ENCODE data around the gene HNRNPAB.
"Not testable (repeated sequence)": the region's sequence is repeated elsewhere in the genome, so short reads cannot be mapped to it uniquely, and the experiment has no call there.

Gene HNRNPAB

DNA sequence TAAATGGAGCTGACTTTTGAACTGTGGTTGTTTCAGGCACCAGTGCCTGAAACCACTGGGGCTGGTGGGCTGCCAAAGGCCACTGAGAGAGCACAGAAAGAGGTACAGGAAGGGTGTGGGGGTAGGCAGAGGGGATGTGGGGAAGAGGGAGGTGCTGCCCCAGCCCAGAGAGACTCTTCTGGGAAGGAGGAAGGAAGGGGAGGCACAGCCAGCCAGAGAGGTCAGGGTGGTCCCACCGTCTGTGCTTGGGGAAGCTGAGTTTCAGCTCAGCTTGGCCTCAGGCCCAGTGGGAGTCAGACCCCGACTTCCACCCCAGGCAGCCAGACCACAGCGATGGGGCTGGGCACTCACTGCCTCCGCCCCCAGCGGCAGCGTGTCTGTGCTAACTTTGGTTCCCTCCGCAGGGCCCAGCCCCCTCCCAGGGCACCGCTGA is 36.9 kb downstream of the HNRNPAB start:
- in situ Hi-C loops (cut with HindIII; ENCODE audit: low sequenced_read_pairs), result no loop called here

DNA sequence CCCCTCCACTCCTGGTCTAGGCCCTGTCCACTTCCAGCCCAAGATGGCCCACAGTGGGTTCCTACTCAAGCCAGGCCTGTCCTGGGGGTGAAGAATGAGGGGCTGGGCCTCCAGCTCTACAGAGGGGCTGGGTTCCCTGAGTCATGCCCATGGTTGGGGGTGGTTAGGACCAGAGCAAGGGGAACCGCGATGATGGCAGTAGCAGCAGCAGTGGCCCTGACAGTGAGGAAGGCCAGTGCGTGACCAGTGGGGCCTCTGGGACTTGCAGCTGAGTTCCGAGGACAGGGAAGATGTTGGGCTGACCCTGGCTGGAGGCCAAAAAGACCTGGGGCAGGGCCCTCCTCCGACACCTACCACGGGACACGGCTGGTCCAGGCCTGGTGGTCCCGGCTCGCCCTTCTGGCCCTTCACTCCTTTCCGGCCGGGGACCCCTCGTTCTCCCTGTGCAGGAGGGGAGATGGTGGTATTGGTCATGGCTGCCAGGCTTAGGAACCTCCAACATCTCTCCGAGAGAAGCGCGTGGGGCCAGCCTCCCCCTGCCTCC is 37.4 kb downstream of the HNRNPAB start:
- in situ Hi-C loops (cut with HindIII; ENCODE audit: low sequenced_read_pairs), result no loop called here

DNA sequence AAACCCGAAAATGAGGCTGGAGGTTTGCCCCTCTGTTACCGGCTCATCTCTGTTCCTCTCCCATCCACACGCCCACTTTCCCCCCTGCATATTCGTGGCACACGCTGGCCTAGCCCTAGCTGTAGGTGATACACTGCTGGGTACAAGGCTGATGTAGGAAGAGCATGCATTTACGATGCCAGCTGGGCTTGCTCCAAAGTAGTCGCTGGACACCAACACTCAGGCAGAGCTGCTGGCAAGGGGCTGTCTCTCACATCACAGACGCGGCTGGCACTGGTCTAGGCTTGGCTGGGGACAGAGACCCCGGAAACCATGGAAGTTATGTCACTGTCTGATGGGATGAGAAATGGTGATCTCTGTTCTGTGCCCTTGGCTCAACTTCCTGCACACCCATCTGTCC is 38.1 kb downstream of the HNRNPAB start:
- in situ Hi-C loops (cut with HindIII; ENCODE audit: low sequenced_read_pairs), result no loop called here

DNA sequence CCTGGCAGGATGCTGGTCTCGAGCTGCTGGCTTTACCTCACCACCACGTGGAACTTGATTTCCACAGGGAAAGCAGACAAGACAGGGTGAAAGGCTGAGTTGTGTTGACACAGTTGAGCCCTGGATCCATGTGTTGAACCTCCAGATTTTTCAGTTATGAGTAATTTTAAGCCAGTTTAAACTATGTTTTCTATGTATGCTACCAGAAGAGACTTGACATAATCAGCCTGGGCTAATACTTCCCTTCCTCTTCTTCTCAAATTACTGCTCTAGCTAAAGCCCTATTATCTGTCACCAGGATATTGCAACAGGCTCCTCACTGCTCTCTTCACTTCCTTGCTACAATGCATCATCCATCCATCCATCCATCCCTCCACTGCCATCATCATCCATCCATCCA is 40.2 kb downstream of the HNRNPAB start:
- in situ Hi-C loops (cut with HindIII; ENCODE audit: low sequenced_read_pairs), result no loop called here

DNA sequence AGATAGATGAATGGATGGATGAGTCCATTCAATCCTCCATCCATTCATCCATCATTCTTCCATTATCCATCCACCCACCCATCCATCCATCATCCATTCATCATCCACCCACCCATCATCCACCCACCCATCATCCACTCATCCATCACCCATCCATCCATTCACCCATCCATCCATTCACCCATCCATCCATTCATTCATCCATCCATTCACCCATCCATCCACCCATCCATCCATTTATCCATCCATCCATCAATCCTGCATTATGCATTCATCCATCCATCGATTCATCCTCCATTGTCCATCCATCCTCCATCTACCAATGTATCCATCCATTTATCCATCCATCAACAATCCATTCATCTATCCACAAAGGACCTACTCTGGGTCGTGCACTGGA is 41.1 kb downstream of the HNRNPAB start:
- in situ Hi-C loops (cut with HindIII; ENCODE audit: low sequenced_read_pairs), result no loop called here

DNA sequence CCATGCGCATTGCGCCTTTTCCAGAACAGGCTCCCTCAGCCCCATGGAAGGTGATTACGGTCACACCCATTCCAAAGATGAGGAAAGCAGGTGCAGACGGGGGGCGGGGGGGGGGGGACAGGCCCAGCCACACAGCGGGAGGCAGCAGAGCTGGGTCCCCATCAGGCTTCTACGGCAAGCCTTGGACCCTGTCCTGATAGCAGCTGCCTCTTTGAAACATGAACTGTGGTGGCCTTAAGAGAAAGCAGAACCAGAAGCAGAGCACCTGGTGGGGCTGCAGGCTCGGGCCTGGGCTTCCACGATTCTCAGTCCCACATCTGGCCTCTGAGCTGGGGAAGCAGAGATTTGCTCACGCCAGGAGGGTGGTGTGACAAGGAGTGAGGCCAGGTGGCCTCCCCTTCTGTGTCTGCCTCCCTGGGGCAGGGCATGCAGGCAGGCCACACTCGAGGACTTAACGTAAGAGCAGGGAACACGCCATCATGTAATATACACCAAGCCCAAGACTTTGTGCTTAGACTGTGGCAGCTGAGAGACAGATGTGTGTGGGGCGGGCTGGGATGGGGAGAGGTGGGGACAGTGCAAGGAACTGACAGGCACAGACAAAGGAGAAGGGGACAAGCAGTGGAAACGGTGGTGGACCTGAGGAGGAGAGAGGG is 42.4 kb downstream of the HNRNPAB start:
- in situ Hi-C loops (cut with HindIII; ENCODE audit: low sequenced_read_pairs), result no loop called here

DNA sequence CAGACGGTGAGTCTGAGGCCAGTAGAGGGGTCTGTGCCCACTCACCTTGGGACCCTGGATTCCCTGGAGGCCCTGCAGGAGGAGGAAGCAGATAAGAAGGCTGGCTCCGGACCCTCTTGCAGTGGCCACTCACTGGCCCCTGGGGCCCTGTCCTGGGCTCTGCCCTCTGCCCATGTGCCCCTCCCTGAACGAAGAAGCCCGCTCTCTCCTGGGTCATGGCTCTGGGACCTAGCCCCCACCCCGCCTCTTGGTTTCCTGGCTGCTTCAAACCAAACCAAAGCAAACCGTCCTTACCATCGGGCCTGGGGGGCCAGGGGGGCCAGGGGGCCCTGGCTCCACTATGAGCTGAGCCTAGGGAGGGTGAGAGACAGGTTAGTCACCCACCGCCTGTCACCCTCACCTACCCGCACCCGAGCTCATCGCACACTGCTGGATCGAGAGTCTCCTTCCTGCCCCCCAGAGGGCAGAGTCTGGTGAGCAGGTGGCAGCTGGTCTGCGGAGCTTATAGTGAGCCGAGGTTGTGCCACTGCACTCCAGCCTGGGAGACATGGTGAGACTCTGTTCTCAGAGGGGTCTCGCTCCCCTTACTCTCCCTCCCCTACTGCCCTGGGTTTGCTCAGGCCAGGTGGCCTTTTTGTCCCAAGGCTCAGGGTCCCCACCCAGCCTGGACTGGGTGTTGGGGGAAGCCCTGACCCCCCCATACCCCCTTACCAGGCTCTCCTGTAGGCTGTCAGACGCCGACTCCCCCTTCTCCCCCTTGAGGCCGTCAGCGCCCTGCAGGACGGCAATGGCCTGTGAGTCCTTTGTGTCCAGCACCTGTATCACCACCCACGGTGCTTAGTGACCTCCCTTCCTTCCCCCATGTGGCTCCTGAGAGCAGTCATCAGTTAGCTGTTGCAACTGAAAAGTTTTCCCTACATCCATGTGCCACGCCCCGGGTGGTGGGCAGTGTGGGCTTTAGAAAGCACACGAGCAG is 43.4 kb downstream of the HNRNPAB start:
- in situ Hi-C loops (cut with HindIII; ENCODE audit: low sequenced_read_pairs), result no loop called here

DNA sequence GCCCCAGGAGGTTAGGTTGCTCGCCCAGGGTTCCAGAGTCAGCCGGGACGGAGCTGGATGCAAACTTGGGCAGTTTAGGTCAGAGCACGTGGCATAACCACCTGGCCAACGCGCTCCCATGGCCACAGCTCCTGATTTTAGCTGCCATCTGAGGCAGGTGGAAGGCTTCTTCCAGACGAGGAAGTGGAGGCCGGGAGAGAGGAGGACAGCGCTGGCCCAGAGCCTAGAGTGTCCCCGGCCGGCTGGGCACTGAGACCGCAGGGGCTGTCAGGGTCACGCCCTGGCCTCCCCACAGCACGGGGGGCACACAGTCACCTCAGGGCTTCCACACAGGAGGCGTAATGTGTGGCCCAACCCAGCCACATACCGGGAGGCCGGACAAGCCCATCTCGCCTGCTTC is 44.4 kb downstream of the HNRNPAB start:
- in situ Hi-C loops (cut with HindIII; ENCODE audit: low sequenced_read_pairs), result no loop called here

DNA sequence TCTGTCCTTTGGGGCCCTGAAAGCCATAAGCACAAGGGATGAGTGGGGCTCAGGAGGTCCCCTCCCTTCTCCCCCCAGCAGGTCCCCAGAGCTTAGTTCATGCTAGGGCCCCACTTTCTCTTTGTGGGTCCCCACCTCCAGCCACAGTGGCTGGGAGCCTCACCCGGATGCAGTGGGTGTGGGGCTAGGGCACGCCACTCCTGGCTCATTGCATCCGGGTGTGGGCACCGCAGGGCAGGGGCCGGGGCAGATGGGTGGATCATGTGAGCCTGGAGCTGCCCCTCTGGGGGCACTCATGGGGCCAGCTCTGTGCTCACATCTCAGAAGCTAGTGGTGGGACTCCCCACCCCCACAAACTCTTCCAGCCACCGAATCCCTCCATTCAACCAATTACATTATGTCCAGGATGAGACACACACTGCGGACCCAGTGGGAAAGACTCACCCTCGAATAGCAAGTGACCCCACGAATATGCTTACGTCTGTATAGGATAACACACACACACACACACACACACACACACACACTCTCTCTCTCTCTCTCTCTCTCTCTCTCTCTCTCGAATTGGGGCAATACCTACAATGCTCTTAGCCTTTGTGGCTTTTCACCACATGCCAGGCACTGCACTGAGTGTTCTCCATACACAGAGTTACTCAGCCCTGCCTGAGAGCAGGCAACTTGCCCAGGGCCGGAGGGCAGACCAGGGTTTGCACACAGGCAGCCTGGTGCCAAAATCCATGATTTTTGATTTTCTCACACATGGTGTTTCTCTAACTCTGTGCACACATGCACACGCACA is 45.1 kb downstream of the HNRNPAB start:
- in situ Hi-C loops (cut with HindIII; ENCODE audit: low sequenced_read_pairs), result no loop called here

DNA sequence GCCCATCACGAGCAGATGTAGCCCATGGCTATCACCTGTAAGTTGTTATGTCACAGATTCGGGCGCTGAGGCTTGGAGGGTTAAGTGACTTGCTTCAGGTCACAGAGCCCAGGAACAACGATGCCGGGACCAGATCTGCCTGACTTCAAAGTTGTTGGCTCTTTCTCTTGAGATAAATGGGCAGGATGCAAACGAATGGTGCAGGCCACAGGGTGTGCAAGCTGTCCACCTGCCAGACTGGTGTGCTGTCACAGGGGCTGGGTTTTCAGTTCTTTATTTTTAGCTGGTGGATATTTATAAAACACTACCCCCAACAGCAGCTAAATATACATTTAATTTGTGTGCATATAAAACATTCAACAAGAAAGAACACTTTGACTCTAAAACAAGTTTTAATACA is 45.9 kb downstream of the HNRNPAB start:
- in situ Hi-C loops (cut with HindIII; ENCODE audit: low sequenced_read_pairs), result no loop called here

DNA sequence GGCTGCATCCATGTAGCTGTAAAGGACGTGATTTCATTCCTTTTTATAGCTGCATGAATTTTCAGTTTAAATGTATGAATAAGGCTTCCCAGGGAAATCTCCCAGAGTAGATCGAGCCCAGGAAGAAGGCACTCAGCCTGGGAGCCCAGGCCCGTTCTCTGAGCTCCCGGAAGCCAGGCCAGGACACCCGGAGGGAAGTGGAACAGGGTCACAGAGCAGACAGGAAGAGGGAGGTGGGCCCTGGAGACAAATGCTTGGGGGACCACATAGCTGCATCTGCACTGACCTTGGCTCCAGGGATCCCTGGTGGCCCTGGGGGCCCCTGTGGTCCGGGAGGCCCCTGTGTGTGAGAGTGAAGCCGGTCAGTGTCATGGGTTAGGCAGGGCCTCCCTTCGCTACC is 47.9 kb downstream of the HNRNPAB start:
- in situ Hi-C loops (cut with HindIII; ENCODE audit: low sequenced_read_pairs), result no loop called here

DNA sequence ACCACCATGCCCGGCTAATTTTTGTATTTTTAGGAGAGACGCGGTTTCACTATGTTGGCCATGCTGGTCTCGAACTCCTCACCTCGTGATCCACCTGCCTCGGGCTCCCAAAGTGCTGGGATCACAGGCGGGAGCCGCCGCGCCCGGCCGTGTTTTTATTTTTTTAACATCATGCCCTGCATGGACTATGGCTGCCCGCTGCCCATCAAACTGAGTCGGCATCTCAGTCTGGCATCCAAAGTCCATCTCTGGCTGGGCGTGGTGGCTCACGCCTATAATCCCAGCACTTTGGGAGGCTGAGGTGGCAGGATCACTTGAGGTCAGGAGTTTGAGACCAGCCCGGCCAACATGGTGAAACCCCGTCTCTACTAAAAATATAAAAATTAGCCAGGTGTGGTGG is 49.3 kb downstream of the HNRNPAB start:
- in situ Hi-C loops (cut with HindIII; ENCODE audit: low sequenced_read_pairs), result not testable (repeated sequence)

DNA sequence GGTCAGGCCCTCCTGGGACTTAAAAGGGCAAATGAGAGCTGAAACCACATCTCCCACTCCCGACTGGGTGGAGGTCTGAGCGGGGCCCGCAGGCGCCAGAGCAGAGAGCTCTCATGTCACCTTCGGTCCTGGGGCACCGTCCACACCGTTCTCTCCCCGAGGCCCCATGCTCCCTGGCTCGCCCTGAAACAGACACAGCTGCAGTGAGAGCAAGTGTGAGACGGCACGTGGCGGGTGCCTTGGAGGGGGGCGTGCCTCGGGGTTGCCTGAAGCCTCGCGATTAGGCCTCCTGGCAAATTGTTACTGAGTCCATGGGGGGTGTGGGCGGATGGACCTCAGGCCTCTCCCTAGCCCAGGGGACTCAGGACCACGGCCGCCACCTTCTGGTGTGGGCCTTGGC is 52.4 kb downstream of the HNRNPAB start:
- in situ Hi-C loops (cut with HindIII; ENCODE audit: low sequenced_read_pairs), result no loop called here

DNA sequence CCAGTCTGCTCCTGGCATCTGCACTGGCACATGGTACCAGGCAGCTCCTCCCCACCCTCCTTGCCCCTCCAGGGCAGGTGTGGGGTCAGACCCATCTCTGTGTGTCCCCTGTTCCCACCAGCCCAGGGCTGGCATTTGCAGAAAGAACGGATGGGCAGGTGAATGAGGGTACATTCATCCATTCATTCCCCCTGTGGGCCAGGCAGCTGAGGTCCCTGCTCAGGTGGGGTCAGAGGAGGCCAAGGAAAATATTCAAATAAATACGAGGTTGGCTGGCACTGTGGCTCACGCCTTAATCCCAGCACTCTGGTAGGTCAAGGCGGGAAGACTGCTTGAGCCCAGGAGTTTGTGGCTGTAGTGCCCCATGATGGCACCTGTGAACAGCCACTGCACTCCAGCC is 53.3 kb downstream of the HNRNPAB start:
- in situ Hi-C loops (cut with HindIII; ENCODE audit: low sequenced_read_pairs), result no loop called here

DNA sequence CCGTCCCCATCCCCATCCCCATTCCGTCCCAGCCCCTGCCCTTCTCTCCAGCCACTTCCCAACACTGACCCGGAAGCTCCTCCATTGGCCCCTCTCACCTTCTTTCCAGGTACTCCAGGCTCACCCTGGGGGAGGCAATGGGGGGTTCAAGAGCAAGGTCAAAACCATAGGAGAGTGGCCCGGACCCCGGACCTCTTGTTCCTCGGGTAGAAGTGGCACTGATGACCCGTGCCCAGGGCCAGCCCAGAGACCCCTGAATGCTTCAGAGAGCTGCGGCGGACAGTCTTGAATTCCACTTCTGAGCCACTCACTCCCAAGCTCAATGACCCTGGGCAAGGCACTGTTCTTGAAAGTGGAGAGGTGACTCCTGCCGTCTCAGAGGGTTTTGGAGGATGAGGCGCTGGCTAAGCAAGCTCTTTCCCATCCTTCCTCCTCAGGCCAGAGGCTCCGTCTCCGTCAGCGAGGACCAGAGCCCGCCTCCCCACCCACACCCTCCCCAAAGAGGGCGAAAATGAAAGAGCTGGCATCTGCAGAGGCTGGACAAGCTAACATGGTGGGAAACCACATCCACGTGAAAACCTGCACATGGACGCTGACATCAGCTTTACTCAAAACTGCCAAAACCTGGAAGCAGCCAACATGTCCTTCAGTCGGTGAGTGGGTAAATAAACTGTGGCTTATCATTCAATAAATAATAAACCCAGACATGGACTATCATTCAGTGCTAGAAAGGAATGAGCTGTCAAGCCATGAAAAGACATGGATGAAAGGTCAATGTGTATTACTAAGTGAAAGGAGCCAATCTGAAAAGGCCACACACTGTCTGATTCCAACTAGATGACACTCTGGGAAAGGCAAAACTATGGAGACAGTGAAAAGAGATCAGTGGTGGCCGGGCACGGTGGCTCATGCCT is 55.5 kb downstream of the HNRNPAB start:
- in situ Hi-C loops (cut with HindIII; ENCODE audit: low sequenced_read_pairs), result no loop called here

All from DLD1 (cell line).